ENCODE results near the gene USP22.
A peak's percentile ranks its signal among the peaks of the same experiment; 100 is the strongest.

Gene USP22

DNA sequence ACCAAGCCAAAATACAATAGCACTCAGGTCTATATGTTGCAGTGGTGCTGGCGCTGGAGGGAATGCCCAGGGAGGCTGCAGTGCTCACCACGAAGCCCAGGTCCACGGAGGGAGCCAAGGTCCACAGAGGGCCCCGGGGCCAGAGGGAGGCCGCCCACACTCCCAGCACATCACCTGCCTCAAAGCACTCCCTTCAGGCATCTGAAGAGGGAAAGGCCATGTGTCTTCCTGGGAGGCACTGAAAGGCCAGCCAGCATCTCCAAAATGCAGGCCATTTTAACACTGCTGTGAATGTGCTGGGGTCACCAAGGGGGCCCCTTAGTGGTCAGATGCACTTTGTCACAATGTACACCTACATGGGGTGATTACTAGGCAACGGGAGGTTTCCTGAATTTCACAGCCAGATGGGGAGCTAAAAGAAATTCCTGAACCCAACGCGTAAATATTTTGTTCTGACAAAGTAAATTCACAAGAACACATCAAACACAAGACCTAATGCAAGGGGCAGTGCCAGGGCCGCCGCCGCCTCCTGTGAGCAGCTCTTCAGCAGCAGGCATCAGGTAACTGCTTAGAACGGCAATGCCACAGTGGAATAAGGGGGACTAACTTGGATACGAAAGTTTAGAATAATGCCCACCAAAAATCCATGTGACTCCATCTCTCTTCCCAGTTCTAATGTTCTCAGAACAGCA is 42.8 kb downstream of the USP22 start:
- DNase-seq (ENCODE audit: low read depth): no peak

- DNase-seq (ENCODE audit: low read depth): no peak
Measured at GRCh38 chr17:20999044-20999573, 43.7 kb downstream of the USP22 start.

DNA sequence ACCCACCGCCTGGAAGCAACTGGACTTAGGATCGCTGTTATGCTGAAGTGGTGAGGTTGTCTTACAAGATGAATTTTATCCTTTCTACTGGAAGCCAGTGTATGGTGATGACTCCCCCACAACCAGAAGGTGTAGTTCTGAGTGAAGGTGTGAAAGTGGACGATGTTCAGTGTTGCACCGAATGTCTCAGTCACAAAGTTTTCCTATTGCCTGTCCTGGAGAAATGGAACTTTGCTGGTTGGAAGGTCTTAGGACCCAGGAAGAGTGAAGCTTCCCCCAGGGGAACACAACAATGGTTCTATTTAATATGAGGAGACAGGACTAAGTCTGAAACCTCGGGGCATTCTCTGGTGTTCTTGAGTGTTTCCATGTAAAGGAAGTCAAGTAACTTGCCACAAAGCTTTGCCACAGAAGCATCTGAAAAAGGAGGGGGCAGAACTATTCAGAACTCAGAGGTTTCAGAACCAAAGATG is 44.2 kb downstream of the USP22 start:
- no peak for DNase-seq (ENCODE audit: low read depth)

- no peak for DNase-seq (ENCODE audit: low read depth)
Measured at GRCh38 chr17:20997711-20998570, 44.9 kb downstream of the USP22 start.

DNA sequence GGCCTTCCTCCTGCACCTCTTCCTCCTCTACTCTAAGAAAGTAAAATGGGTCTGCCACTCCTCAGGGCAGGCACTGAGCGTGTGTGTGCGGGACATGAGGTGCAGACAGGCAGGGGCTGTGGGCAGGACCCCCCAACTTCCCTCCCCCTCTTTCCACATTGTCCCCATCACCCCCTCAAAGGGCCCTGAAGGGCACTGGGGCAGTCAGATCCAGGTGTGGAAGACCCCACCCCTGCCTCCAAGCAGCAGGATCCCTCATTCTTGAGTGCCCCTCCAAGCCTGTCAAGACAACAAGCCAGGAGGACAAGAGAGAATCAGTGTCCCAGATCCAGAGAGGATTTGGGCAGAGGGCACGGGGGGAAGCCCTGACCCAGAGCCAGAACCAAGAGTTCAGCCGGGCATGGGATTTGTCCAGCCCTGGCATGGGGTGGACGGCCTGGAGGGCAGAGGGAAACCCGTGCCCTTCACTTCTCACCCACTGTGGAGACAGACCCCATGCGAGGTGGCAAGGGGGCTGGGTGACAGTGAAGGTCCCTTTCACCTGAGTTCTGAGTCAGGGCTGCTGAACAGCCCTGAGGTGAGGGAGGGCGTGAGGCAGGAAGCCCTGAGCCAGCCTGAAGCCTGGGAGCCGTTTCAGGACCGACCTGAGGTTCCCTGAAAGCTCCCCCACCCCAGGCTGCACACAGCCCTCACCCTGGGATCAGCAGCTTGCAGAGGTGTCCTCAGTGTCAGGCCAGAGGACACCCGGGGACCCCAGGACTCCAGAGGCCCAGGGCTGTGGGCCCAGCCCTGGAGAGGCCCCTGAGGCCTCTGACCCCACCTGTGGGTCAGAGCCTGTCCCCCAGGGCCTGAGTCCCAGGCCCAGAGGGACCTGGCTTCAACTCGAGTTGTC is 45.8 kb downstream of the USP22 start:
- no peak for DNase-seq (ENCODE audit: low read depth)

GRCh38 chr17:20995873-20996723 is 46.7 kb downstream of the USP22 start:
- no peak for DNase-seq (ENCODE audit: low read depth)

DNA sequence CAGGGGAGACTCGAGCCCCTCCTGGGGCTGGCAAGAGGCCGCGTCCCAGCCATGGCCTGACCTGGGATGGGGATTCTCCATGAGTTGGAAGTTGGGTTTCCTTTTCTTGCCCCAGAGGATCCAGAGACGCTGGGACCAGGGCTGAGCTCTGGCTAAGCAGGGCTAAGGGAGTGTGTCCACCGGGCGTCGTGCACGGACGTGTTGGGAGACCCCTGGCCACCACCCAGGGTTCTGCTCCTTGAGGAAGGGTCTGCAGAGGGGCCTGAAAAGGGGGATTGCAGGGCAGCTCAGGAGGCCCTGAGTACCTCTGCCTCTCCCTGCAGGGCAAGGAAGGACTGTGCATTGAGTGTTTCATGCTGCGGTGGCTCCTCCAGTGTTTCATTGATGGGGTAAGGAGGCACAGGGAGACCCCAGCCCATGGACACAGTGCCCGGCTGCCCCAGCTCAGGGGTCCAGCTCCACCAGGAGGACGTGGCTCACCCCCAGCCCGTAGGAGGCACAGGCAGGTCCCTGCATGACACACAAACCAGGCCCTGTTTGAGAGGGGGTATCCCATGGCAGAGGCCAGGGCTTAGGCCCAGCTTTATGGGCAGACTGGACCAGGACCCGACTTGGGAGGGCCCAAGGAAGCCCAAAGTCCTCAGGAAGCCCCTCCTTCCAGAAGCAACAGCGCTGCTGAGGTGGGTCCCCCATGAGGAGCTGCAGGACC is 47.5 kb downstream of the USP22 start:
- no peak for DNase-seq (ENCODE audit: low read depth)

GRCh38 chr17:20994779-20995149 is 48.0 kb downstream of the USP22 start:
- no peak for DNase-seq (ENCODE audit: low read depth)

GRCh38 chr17:20993863-20994778 is 48.7 kb downstream of the USP22 start:
- DNase-seq (ENCODE audit: low read depth): no peak

DNA sequence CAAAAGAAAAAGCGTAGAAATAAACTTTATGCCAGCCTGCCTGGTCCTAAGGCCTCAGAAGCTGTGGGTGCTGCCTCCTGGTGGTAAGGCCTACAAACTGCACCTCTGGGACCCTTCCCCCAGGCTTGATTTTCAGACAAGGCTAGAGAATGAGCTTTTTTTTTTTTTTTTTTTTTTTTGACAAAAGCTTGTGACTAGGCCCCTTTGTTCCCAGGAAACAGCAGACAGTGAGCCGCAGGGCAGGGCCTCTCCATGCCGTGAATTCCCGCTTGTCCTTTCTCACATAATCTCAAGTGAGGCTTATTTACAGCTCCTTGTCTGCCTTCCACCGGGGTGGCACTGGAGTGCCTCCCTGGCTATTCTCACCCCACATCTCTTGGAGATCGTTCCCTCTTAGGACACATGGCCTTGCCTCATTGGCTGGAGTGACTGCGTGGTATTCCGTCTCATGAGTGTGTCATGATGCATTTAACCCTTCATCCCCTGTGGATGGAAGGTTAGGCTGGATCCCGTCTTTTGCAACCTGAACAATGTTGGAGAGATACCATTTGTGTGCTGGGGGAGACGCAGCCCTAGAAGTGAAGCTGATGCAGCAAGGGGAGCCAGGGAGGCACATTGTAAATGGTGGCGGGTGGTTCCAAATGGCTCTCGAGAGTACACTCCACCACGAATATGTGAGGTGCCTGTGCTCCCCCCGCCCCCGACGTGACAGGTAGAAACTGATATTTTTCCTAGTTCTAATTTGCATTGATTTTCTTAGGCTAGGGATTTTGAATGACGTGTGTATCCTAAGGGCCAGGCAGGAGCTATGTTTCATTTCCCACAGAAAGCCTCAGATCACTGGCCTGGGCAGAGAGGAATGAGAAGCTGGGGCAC is 49.6 kb downstream of the USP22 start:
- DNase-seq (ENCODE audit: low read depth): peak; percentile 19

- DNase-seq (ENCODE audit: low read depth): no peak
Measured at GRCh38 chr17:20992416-20992815, 50.4 kb downstream of the USP22 start.

- no peak for DNase-seq (ENCODE audit: low read depth)
Measured at GRCh38 chr17:20991276-20992037, 51.4 kb downstream of the USP22 start.

DNA sequence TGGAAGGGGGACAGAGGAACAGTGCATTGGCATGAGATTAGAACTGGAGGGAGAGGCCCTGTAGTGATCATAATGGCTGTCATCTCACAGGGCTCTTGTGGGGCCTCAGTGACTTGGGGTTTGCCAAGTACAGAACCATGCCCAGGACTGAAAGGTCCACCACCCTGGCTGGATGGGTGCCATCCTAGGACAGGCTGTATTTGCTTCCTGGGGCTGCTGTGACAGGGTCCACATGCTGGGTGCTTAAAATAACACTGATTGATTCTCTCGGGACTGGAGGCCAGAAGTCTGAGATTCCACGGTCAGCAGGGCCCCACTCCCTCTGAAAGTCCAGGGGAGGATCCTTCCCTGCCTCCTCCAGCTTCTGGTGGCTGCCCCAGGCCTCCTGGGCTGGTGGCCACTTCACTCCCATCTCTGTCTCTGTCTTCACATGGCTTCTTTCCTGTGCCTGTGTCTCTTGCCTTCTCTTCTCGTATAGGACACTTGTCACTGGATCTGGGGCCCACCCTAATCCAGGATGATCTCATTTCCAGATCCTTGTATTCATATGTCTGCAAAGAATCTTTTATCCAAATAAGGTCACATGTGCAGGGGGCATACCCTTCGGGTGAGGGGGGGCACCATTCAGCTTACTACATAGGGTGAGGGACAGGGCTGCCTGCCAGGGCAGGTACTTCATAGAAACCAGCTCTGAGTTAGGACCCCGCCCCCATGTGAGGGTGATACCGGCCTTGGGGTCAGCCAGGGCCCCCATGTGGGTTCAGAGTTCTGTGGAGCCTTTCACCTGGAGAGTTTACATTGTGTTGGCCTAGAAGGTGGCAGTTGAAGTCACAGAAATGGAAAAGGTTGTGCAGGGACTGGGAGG is 52.6 kb downstream of the USP22 start:
- no peak for DNase-seq (ENCODE audit: low read depth)

GRCh38 chr17:20989481-20989880 is 53.3 kb downstream of the USP22 start:
- DNase-seq (ENCODE audit: low read depth): no peak

GRCh38 chr17:20988896-20989295 is 53.9 kb downstream of the USP22 start:
- no peak for DNase-seq (ENCODE audit: low read depth)

DNA sequence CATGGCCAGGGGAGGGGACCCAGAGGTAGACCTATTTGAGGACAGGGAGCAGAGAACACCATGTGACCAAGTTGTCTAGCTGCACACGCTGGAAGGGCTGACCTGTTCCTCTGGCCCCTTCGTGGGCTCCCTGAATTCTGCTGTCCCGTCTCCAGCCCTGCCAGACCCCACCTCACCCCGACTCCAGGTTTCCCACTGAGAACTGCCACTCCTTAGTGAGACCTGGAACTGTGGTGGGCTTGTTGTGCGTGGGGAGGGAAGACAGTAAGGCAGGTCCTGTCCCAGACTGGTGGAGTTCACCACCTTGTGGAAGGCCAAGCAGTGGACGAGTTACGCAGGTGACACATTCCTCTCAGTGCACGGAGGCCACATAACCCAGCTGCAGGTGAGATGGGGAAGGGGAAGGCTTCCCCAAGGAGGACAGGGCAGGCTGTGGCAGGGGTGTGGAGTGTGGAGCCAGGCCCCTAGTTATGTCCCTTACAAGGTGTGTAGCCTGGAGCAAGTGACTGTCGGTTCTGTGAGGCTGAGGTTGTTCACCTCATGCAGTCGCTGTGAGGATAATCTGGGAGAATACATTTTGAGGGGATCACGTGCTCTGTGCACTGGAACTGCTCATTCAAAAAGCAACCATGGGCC is 54.7 kb downstream of the USP22 start:
- no peak for DNase-seq (ENCODE audit: low read depth)
